HepG2 (cell line): ENCODE results near the gene KTI12. TPM values are rescaled to one million over a fixed set of nuclear protein-coding genes. Genes with fewer than 3 reads are reported as not detected.
A peak's percentile ranks its signal among the peaks of the same experiment; 100 is the strongest.

Experiments used
- ARNT ChIP-seq: fragments of 450-650 bp; IDR thresholded peaks from 2 replicates; pipeline ENCODE4 v1.6.1; 2017
- CCAR2 ChIP-seq: fragments of 200-400 bp; formaldehyde crosslinking; optimal IDR thresholded peaks from 2 replicates; pipeline ENCODE3; 2018; ENCODE audit warnings: low read depth, mild to moderate bottlenecking, low read length, moderate library complexity
- HES4 ChIP-seq: sonication (generic); formaldehyde crosslinking; IDR thresholded peaks from 2 replicates; pipeline ENCODE4 v1.9.0; 2021; ENCODE audit warnings: mild to moderate bottlenecking, missing genetic modification reagents, borderline replicate concordance
- NAIF1 ChIP-seq: sonication (generic); formaldehyde crosslinking; IDR thresholded peaks from 2 replicates; pipeline ENCODE4 v1.5.0; 2020; ENCODE audit warnings: mild to moderate bottlenecking, missing genetic modification reagents, borderline replicate concordance
- NFYC ChIP-seq: IDR thresholded peaks from 2 replicates; pipeline ENCODE4 v1.6.1; 2016; ENCODE audit warnings: missing genetic modification reagents, missing compliant biosample characterization
- ZBTB3 ChIP-seq: sonication (generic); formaldehyde crosslinking; IDR thresholded peaks from 2 replicates; pipeline ENCODE4 v1.4.0; 2020; ENCODE audit warnings: low read depth, mild to moderate bottlenecking, moderate library complexity, missing genetic modification reagents, borderline replicate concordance
- ZNF280B ChIP-seq: sonication (generic); formaldehyde crosslinking; IDR thresholded peaks from 2 replicates; pipeline ENCODE4 v1.5.0; 2020; ENCODE audit warnings: missing genetic modification reagents, mild to moderate bottlenecking, borderline replicate concordance
- ZNF318 ChIP-seq: sonication (generic); formaldehyde crosslinking; IDR thresholded peaks from 2 replicates; pipeline ENCODE4 v1.4.0; 2020; ENCODE audit warnings: mild to moderate bottlenecking, missing genetic modification reagents
- ZNF501 ChIP-seq: sonication (generic); formaldehyde crosslinking; IDR thresholded peaks from 2 replicates; pipeline ENCODE4 v1.5.1; 2020; ENCODE audit warnings: mild to moderate bottlenecking, moderate library complexity, missing genetic modification reagents
- ZNF749 ChIP-seq: sonication (generic); formaldehyde crosslinking; IDR thresholded peaks from 2 replicates; pipeline ENCODE4 v1.8.0; 2022; ENCODE audit warnings: mild to moderate bottlenecking, missing genetic modification reagents, moderate library complexity, borderline replicate concordance
- polyA plus RNA-seq, 8 experiments: library from polyadenylated mRNA; depleted of rRNA in 3 of 8; stranded (reverse) in 7 of 8; unstranded in 1 of 8; fragments of >200 nt; fragmentation: Illumina TruSeq in 4 of 8; extraction: Trizol in 4 of 8; gene quantifications; 2 replicates each; pipeline versions ENCODE4 v1.2.1 to v1.2.3, GENCODE V29; 2011 to 2016; ENCODE audit warnings: low read depth in 4 of 8, missing spikeins in 1 of 8, mixed read lengths in 1 of 8; ENCODE audit not compliant: insufficient read depth in 1 of 8
- total RNA-seq, 5 experiments: library from RNA; depleted of rRNA; stranded (reverse); fragments of >200 nt; fragmentation: Illumina TruSeq; extraction: Trizol; gene quantifications; 2 replicates each; pipeline ENCODE4 v1.2.3, GENCODE V29; 2016; ENCODE audit warnings: low read depth in 1 of 5
- TF ChIP-seq, protein P1 (sequence below): sonication (generic); formaldehyde crosslinking; IDR thresholded peaks from 2 replicates; pipeline ENCODE4 v1.8.1; 2023; ENCODE audit warnings: mild to moderate bottlenecking, inconsistent platforms, moderate library complexity, missing genetic modification reagents, borderline replicate concordance

The KTI12 gene
- total and polyA plus RNA-seq, 2 of the 13 experiments (the other 11 are each of a cell fraction or from before 2014, with no cell fraction given): 7.4 to 10.2 TPM

DNA sequence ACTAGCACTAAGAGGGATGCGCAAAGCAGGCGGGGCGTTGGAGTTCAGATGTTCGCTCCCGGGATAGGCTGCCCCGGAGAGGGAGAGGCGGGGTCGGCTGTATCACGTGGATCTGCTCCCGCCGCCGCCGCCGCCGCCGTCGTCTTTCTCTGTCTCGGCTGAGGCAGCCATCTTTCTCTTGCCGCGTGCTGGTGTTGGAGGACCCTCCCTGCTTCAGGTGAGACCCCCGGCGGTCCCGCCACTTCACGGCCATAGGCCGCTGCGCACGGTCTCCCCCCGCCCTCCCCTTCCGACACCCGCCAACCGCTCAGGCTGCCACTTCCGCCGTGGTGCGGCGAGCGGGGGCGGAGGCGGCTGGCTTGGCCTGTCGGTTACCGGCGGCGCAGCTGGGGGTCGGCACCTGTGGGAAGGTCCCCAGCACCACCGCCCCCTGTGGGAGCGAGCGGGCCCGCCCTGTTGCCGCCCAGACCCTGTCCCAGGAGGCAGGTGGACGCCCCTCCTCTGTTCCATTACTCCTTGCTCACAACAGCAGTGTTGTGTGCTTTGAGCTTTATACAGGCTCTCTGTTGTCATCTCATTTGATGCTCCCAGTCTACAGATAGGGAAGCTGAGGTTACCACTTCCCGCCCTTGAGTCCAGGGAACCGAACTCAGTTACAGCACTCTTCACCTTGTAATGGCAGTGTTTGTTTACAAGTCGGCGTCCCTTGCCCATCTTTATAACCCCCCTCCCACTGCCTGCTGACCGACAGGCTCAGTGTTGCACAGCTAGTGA, 22.7 kb upstream of the KTI12 start, which contains the start of gene BTF3L4 (continued):
- TF ChIP-seq ZNF280B (CRISPR knock-in tag): peak; percentile 83; the same call in 1 of the 2 replicates
- peak; percentile 72 for TF ChIP-seq ZNF501
- TF ChIP-seq ZNF749 (CRISPR knock-in tag): peak; percentile 76; the same call in 1 of the 2 replicates
- no peak for TF ChIP-seq ARNT
- no peak for TF ChIP-seq NAIF1 (CRISPR knock-in tag)
- peak; percentile 33; the same call in 1 of the 2 replicates for TF ChIP-seq HES4 (CRISPR knock-in tag)
- no peak for TF ChIP-seq ZBTB3
- TF ChIP-seq CCAR2: no peak
- TF ChIP-seq, protein P1, sequence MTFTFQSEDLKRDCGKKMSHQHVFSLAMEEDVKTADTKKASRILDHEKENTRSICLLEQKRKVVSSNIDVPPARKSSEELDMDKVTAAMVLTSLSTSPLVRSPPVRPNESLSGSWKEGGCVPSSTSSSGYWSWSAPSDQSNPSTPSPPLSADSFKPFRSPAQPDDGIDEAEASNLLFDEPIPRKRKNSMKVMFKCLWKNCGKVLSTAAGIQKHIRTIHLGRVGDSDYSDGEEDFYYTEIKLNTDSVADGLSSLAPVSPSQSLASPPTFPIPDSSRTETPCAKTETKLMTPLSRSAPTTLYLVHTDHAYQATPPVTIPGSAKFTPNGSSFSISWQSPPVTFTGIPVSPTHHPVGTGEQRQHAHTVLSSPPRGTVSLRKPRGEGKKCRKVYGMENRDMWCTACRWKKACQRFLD: peak; percentile 82; the same call in 1 of the 2 replicates
- TF ChIP-seq NFYC: peak; percentile 70
- TF ChIP-seq ZNF318 (CRISPR knock-in tag): no peak
